ENCODE results near the gene TTC28.

TTC28 gene

DNA sequence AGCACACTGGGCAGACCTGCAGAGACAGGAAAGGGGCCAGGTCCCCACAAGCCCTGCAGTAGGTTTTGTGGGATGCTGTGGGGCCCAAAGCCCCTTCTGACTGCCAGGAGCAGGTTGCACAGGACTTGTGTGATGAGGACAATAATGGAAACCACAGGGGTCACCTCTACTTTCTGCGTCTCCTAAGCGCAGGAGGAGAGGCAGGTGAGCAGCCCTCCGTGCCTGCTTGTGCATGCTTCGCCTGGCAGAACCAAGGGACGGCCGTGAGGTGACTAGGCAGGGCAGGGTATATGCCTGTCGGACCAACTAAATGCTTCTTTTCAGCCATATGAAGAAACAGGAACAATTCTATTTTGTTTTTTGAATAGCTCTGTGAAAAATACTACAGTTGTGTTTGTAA lies 682.7 kb downstream of the TTC28 start:
- no peak for ATAC-seq

DNA sequence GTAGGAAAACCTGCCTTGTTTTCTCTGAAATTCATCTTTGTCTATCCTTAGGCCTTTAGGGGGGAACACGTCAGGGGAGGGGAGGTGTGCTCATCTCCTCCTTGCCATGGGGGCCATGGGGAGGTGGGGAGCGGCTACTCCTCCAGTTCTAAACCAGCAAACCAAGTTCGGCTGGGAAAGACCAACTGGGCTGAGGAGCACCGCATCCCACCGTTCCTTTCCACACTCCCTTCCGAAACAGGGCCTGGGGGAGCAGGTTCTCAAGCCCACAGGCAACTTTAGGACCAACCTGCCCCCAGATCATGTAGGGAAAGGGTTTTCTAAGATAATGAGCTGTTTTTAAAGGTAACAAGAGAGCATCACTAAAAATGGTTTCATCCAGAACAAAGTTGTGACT lies 683.1 kb downstream of the TTC28 start:
- no peak for ATAC-seq

DNA sequence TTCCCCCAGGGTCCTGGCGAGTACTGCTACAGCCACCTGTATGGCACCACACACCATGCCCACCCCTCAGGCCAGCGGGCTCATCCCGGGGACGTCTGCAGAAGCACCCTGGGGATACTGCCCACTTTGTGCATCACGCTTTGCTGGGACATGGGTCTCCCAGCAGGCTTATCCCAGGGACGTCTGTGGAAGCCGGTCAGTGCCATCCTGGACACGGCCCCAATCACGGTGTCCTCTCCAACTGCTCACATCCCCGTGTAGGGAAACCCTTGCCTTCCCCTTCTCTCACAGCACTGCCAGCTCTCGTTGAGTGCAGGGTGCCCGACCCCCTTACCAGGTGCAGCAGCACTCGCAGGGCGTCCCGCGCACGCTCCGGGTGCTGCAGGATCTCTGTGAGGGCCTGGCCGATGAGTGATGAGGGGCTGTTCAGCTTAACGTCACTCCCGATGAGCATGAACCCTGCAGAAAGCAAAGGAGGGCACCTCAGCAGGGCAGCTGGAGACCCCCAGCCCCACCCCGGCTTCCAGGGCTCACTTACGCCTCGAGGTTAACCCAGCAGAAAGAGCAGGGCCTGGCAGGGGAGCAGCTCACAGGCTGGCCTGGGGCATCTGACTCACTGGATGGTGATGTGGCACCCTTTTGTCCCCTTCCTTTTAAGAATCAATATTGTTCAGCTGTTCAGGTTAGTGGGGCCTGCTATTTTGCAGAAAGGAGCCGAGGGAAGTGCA lies 683.7 kb downstream of the TTC28 start:
- no peak for ATAC-seq

- no peak for ATAC-seq
Observed at GRCh38 chr22:27994481-27995331, 684.9 kb downstream of the TTC28 start.

- ATAC-seq = no peak
Observed at GRCh38 chr22:27993774-27994350, 685.8 kb downstream of the TTC28 start.

DNA sequence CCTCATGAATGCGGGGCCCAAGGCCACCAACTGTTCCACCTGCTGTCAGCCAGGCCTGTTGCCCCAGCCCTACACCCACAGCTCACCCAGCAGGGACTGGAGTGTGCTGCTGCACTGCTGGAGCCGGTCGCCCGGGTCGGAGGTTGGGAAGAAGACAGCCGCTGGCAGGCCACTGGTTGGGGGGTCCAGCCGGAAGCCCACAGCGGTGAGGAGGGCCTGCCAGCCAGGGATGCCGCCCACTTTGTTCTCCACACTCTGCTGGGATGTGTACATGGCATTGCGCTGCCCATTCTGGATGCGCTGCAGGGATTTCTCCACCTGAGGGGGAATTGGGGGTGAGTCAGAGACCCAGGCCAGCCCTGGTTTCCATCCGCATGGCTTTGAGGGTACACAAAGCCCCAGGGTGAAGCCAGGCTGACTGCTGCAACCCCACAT lies 686.4 kb downstream of the TTC28 start:
- no peak for ATAC-seq

- ATAC-seq = no peak
Observed at GRCh38 chr22:27992294-27993165, 687.1 kb downstream of the TTC28 start.

DNA sequence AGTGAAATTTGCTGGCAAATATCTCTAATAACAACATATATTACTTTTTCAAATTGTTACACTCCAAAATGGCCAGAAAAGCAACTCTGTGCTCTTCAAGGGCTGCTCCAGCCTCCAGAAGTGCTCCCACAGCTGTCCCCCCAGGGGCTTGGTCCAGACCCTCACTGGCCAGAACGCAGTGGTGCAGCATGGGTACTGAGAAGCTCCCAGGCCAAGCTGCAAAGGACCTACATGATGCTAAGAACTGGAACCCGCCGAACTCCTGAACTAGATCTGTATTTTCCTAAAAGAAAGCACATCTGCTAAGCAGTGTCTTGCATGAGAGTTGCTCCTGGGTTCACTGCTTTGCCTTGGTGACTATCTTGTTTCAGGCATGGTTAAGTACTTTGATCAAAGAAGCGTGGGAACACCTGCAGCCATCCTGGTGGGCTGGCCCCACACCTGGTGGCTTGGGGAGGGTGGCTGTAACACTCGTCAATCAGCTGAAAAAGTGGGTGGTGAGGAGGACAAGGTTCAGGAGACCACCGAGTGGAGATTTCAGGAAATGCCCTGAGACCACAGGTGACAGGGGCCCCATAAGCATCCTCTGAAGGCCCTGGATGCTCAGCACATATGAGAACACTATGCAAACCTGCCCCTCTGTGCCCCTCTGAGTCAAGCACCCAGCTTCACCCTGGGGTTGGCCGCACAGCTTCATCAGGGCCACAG lies 687.9 kb downstream of the TTC28 start:
- ATAC-seq = no peak

GRCh38 chr22:27990879-27991278 lies 688.8 kb downstream of the TTC28 start:
- ATAC-seq = no peak

- ATAC-seq = no peak
Observed at GRCh38 chr22:27990451-27990840, 689.2 kb downstream of the TTC28 start.

DNA sequence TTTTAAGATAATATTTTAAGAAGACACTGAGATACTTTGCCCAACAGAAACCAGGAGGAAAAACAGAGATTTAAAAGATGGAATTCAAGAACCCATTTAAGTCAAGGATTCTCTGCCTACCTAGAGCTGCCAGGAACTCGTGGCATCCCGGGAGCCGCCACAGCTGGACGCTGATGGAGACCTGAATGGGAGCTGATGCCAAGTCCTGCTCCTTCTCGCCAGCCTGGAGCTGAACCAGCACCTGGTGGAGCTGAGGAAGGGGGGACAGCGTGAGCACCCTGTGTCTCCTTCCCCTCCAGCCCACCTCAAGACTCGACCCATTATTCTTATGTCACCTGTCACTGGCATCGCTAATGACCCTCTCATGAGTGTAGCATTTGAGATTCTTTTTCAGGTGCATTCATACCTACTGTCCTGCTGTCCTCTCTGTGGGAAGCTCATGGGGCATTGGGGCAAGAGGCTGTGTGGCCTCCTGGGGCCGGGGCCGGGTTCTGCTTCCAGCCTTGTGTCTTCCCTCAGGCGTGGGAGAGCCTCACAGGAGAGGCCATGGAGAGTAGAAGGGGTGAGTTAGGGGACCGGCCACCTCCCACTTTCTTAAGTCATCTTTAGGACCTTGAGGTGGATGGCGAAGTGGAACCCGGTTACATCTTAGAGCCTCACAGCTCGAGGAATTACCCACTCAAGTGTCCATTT lies 689.7 kb downstream of the TTC28 start:
- ATAC-seq = no peak

- ATAC-seq = no peak
Observed at GRCh38 chr22:27988704-27989103, 690.9 kb downstream of the TTC28 start.

DNA sequence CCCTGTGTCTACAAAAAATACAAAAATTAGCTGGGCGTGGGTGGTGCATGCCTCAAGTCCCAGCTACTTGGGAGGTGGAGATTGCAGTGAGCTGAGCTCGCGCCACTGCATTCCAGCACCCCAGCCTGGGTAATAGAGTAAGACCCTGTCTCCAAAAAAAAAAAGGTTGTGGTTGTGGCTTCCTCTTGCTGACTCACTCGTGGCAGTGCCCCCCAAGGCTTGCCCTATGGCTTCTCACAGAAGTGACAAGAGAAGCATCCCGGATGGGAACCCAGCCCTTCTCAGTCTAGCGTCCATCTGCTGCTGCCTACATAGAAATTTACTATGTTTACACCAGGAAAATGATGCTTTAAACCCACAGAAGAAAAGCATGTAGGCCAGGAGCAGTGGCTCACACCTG lies 692.1 kb downstream of the TTC28 start:
- no peak for ATAC-seq

- no peak for ATAC-seq
Observed at GRCh38 chr22:27986937-27987336, 692.7 kb downstream of the TTC28 start.

GRCh38 chr22:27986459-27986858 lies 693.2 kb downstream of the TTC28 start:
- ATAC-seq = no peak

GRCh38 chr22:27985323-27986275 lies 694.0 kb downstream of the TTC28 start:
- ATAC-seq = no peak

DNA sequence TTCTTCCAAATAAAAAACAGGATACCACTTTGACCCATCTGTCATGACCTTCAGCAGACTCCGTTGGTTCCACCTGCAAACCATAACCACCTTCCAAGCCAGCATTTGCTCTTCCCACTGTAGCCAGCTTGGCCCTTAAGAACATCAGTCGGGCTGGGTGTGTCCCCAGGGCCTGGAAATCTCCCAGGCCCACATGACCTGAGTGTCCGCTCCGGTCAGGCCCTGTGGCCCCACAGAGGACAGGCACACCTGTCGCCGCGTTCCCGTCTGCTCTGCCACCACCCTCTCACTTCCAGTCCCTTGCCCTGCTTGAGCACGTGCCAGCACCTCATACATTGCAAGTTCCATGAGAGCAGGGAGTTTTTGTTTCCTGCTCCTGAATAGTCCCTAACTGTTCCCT lies 694.9 kb downstream of the TTC28 start:
- no peak for ATAC-seq

DNA sequence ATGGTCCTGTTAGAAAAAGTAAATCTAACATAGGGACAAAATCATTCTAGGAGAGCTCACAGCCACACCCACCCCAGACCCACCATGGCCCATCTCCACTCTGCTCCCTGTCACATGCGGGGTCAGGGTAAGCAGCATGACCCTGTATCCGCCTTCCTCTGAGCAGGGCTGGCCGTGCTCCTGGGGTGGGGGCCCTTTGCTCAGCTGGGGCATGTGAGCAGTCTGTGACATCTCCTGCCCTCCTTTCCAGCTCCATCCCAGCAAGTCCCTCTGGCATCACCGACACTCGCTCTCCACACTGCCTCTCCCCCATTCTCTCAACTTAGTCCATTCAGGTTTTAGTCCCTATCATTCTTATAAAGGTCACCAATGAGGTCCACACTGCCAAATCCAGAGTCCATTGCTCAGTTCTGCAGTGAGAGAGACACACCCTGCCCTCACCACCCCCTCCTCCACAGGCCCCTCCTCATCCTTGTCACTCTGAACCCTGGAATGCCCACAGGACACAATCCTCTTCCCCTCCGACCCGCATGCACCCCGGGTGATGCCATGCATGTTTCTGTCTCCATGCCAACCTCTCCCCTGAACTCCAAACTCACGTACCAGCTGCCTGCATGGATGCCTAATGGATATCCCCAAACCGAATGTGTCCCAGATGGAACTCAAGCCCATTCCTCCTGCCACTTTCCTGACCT lies 695.5 kb downstream of the TTC28 start:
- ATAC-seq = no peak

DNA sequence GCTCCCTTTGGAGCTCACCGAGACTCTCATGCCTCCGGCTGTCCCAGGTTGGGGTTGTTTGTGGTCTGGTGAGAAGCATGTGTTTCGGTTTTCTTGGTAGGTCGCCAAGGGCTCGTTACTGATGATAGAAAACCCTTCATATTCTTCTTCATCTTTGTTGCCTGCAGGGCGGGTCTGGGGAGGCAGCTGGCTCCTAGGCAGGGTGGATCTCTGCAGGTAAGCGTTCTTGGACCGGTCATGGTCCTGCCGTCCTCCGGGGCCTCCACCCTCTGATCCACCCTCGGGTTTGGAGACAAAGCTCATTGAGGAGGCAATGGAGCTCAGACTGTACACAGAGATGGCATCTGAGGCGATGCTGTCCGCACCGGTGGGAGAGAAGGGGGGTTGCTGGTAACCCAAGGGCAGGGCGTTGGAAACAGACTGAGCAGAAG lies 696.3 kb downstream of the TTC28 start:
- no peak for ATAC-seq

Data from activated CD4-positive, CD25-positive, alpha-beta regulatory T cell treated with anti-CD3 and anti-CD28 coated beads, Interleukin-2, amount 50 U/mL, for 24 hours (primary cell).